BJ (cell line): ENCODE data around the gene LMBRD2. TPM values are rescaled to one million over a fixed set of nuclear protein-coding genes. Genes with fewer than 3 reads are reported as not detected.

ENCODE experiments used
- CTCF ChIA-PET: fragments of 350-600 bp; formaldehyde crosslinking; extraction: SDS; loops from one replicate; lab custom pipeline; 2021; ENCODE audit warnings: antibody characterized with exemption, inconsistent platforms; lab: Yijun Ruan, JAX
- POLR2A ChIA-PET: fragments of 300-600 bp; sonication (Branson Sonifier 250); formaldehyde crosslinking; extraction: SDS; loops from one replicate; lab custom pipeline; 2021; ENCODE audit warnings: antibody characterized with exemption; lab: Charles Lee
- DNase-seq: peaks from one replicate; pipeline ENCODE4 v3.0.0-alpha.2; 2011; ENCODE audit warnings: low read depth
- H3K27me3 ChIP-seq: 2 replicates; pipeline ENCODE4 v1.6.0; 2011; ENCODE audit warnings: low read length; ENCODE audit not compliant: control insufficient read depth, insufficient read depth
- H3K36me3 ChIP-seq: 2 replicates; pipeline ENCODE4 v1.5.1; 2011; ENCODE audit warnings: low read length; ENCODE audit not compliant: control insufficient read depth, insufficient read depth
- H3K4me3 ChIP-seq: 2 replicates; pipeline ENCODE4 v1.5.1; 2011; ENCODE audit warnings: low read depth, mild to moderate bottlenecking, control low read depth, low read length
- CTCF ChIP-seq: IDR thresholded peaks from 2 replicates; pipeline ENCODE4 v1.5.1; 2011; ENCODE audit warnings: low read depth, mild to moderate bottlenecking, control low read depth, inconsistent platforms, low read length, moderate library complexity; ENCODE audit not compliant: insufficient read depth
- polyA plus RNA-seq: library from polyadenylated mRNA; depleted of rRNA; stranded (reverse); fragments of >200 nt; gene quantifications from 2 replicates; pipeline ENCODE4 v1.2.3, GENCODE V29; 2011

Gene LMBRD2
- polyA plus RNA-seq, 1 experiment: 2.6 TPM

- DNase-seq: no peak
- Histone ChIP-seq H3K27me3 (no peaks in the 10 kb centered on the region), H3K4me3 (no peak overlapping the region), H3K36me3 (peaks cover 5% of the 10 kb centered on the region)
- POLR2A ChIA-PET: no interaction called here
- CTCF ChIA-PET: interaction anchor here (0.6 to 1.3 kb wide), 2 partner anchors 77 to 719 kb away, joined by 3 to 5 read pairs; no protein-coding TSS in a partner anchor
- TF ChIP-seq CTCF: no peak
Measured at GRCh38 chr5:36156121-36156601, 4.5 kb upstream of the LMBRD2 start.

GRCh38 chr5:36155291-36155690 is 3.6 kb upstream of the LMBRD2 start:
- POLR2A ChIA-PET: no interaction called here
- no peaks in the 10 kb centered on the region for H3K27me3 ChIP-seq
- no peak for TF ChIP-seq CTCF
- no peak overlapping the region for H3K4me3 ChIP-seq
- CTCF ChIA-PET: no interaction called here
- H3K36me3 ChIP-seq: peaks cover 2% of the 10 kb centered on the region
- no peak for DNase-seq

GRCh38 chr5:36153726-36154125 is 2.0 kb upstream of the LMBRD2 start:
- no peak for DNase-seq
- TF ChIP-seq CTCF: no peak
- Histone ChIP-seq H3K4me3 (peak overlapping the region; percentile 86), H3K27me3 (no peaks in the 10 kb centered on the region), H3K36me3 (peaks cover 1% of the 10 kb centered on the region; the same call in 1 of the 2 replicates)
- ChIA-PET POLR2A (no interaction called here), CTCF (interaction anchor here (0.8 to 2.1 kb wide), 4 partner anchors 12 to 88 kb away, joined by 3 to 8 read pairs (median 3); partner anchors contain the start of gene NADK2)

GRCh38 chr5:36153298-36153677 is 1.6 kb upstream of the LMBRD2 start:
- no peaks in the 10 kb centered on the region for H3K27me3 ChIP-seq
- ChIA-PET POLR2A (no interaction called here), CTCF (interaction anchor here (1.0 to 2.1 kb wide), 4 partner anchors 12 to 89 kb away, joined by 3 to 8 read pairs (median 4); partner anchors contain the start of gene NADK2)
- peak overlapping the region; percentile 86 for H3K4me3 ChIP-seq
- DNase-seq: no peak
- H3K36me3 ChIP-seq: peaks cover 1% of the 10 kb centered on the region; the same call in 1 of the 2 replicates
- TF ChIP-seq CTCF: no peak

GRCh38 chr5:36152324-36153297 is 924 bp upstream of the LMBRD2 start:
- CTCF ChIA-PET: interaction anchor here (0.6 to 2.1 kb wide), 6 partner anchors 12 to 384 kb away, joined by 3 to 8 read pairs (median 4); partner anchors contain the start of gene NADK2

More at GRCh38 chr5:36152324-36153297, 924 bp upstream of the LMBRD2 start:
- no peak for DNase-seq
- Histone ChIP-seq H3K36me3 (peaks cover 1% of the 10 kb centered on the region; the same call in 1 of the 2 replicates), H3K4me3 (peak overlapping the region; percentile 86), H3K27me3 (no peaks in the 10 kb centered on the region)
- no peak for TF ChIP-seq CTCF
- POLR2A ChIA-PET: interaction anchor here (0.6 kb wide), 1 partner anchor 24 kb away, joined by 3 read pairs; no protein-coding TSS in a partner anchor
